Neural progenitor cell (in vitro differentiated cells): ENCODE data around the gene CATSPER3.

Experiments used
- EZH2 ChIP-seq: fragments of 200-600 bp; sonication (generic); IDR thresholded peaks from 2 replicates; pipeline ENCODE4 v1.6.1; 2017; ENCODE audit warnings: antibody characterized with exemption, mild to moderate bottlenecking, moderate library complexity
- EZH2phosphoT487 ChIP-seq: fragments of 200-600 bp; sonication (generic); IDR thresholded peaks from 2 replicates; pipeline ENCODE4 v1.6.1; 2017; ENCODE audit warnings: antibody characterized with exemption
- TF ChIP-seq, protein P1 (sequence below): fragments of 200-600 bp; sonication (generic); IDR thresholded peaks from 2 replicates; pipeline ENCODE4 v1.5.1; 2017; ENCODE audit warnings: antibody characterized with exemption, mild to moderate bottlenecking

DNA sequence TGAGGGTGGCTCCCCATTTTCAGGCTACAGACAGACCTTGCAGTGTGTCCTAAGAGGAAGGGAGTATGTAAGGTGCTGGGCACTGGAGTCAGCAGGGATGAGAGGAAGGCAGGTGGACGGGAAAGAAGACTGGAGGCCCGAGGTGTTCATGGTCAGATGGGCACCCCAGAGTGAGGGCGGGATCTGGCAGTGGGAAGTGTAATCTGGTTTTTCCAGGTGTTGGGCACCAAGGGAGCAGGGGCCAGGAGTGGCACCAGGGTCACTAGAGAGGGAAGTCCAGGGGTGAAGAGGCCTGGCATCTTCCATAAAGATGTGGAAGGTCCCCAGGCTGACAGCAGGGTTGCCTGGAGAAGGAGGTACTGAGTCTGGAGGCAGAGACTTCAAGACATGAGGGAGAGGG is 36.7 kb downstream of the CATSPER3 start:
- TF ChIP-seq, protein P1, sequence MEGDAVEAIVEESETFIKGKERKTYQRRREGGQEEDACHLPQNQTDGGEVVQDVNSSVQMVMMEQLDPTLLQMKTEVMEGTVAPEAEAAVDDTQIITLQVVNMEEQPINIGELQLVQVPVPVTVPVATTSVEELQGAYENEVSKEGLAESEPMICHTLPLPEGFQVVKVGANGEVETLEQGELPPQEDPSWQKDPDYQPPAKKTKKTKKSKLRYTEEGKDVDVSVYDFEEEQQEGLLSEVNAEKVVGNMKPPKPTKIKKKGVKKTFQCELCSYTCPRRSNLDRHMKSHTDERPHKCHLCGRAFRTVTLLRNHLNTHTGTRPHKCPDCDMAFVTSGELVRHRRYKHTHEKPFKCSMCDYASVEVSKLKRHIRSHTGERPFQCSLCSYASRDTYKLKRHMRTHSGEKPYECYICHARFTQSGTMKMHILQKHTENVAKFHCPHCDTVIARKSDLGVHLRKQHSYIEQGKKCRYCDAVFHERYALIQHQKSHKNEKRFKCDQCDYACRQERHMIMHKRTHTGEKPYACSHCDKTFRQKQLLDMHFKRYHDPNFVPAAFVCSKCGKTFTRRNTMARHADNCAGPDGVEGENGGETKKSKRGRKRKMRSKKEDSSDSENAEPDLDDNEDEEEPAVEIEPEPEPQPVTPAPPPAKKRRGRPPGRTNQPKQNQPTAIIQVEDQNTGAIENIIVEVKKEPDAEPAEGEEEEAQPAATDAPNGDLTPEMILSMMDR: no peak
- TF ChIP-seq EZH2 (no peak), EZH2phosphoT487 (no peak)
